ACC112 (cell line): ENCODE measurements around the gene SPTLC1.

Experiments
- H2AFZ ChIP-seq: fragments of 200-600 bp; sonication (generic); one replicate; pipeline ENCODE4 v1.6.0; 2017; ENCODE audit warnings: antibody characterized with exemption, low read length; ENCODE audit not compliant: unreplicated experiment
- H3K27ac ChIP-seq: fragments of 200-600 bp; sonication (generic); 2 replicates; pipeline ENCODE4 v1.5.1; 2014; ENCODE audit warnings: low read depth, mild to moderate bottlenecking, antibody characterized with exemption, low read length, moderate library complexity
- H3K27me3 ChIP-seq: fragments of 200-600 bp; sonication (generic); 2 replicates; pipeline ENCODE4 v1.6.1; 2014; ENCODE audit warnings: mild to moderate bottlenecking, antibody characterized with exemption, low read length, moderate library complexity, mixed read lengths; ENCODE audit not compliant: insufficient read depth
- H3K36me3 ChIP-seq: fragments of 200-600 bp; sonication (generic); 2 replicates; pipeline ENCODE4 v1.6.1; 2016; ENCODE audit warnings: mild to moderate bottlenecking, antibody characterized with exemption, low read length, moderate library complexity, mixed read lengths; ENCODE audit not compliant: insufficient read depth
- H3K4me1 ChIP-seq: fragments of 200-600 bp; sonication (generic); one replicate; pipeline ENCODE4 v1.6.1; 2016; ENCODE audit warnings: low read length, mixed read lengths; ENCODE audit not compliant: insufficient read depth, unreplicated experiment, control insufficient read depth
- H3K4me3 ChIP-seq: fragments of 200-600 bp; sonication (generic); 2 replicates; pipeline ENCODE4 v1.5.1; 2014; ENCODE audit warnings: mild to moderate bottlenecking, low read depth, low read length
- H3K79me2 ChIP-seq: fragments of 200-600 bp; sonication (generic); one replicate; pipeline ENCODE4 v1.6.0; 2016; ENCODE audit warnings: low read length; ENCODE audit not compliant: control insufficient read depth, unreplicated experiment, insufficient read depth

Gene SPTLC1

DNA sequence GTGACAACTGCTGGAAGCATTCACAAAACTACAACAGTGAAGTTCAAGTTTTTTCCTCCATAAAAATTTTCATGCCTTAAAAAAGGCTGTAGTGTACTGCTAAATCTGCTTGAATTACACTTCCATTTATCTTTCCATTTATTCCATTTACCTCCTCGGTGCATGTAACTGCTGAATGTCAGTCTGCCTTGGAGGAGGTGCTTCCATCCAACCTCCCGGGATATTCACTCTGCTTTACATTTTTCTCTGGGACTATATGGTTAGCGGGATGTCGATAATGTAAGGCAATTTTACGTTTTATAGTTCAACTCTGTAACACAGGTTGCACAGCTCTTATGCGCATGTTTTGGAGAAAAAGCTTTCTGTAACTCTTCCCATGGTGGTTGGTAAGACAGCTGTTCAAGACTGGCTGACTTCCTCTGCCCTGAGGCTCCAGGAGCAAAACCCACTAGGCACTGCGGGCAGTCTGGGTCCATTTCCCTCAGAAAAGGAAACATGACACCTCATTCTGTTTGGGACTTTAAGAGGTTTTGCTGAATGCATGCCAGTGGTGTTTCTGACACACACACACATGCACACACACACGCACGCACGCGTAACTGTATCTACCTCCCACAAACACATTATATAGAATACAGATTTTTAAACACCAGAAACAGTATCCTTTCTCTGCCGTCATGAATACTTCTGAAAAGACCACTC, 66.1 kb downstream of the SPTLC1 start:
- Histone ChIP-seq H3K4me3 (no peak overlapping the region), H3K4me1 (no peaks in the 10 kb centered on the region), H3K27ac (no peak overlapping the region), H3K27me3 (no peaks in the 10 kb centered on the region), H3K79me2 (no peaks in the 10 kb centered on the region), H3K36me3 (peaks cover 63% of the 10 kb centered on the region), H2AFZ (no peak overlapping the region)

DNA sequence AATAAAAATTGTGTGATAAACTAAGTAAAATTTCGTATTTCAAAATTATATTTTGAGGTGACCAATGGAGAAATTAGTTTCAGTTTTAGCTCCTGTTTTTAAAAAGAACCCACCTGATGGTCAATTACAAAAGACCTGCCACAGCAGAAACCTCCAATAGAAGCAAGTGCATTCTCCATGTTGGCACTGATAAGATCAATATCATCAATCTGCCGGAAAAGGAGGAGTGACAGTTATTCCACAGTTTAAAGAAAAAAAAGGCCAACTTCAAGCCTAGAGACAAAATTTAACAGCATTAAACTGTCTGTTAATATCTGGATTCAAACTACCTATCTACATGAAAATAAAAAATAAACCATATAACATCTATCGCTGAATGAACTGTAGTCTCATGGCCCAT, 67.7 kb downstream of the SPTLC1 start:
- Histone ChIP-seq H3K4me1 (no peaks in the 10 kb centered on the region), H3K27me3 (no peaks in the 10 kb centered on the region), H3K4me3 (no peak overlapping the region), H3K27ac (no peak overlapping the region), H3K36me3 (peaks cover 68% of the 10 kb centered on the region), H2AFZ (no peak overlapping the region), H3K79me2 (no peaks in the 10 kb centered on the region)

- H3K4me3 ChIP-seq = no peak overlapping the region
- H3K36me3 ChIP-seq = peaks cover 71% of the 10 kb centered on the region
- H3K27ac ChIP-seq = no peak overlapping the region
- no peaks in the 10 kb centered on the region for H3K4me1 ChIP-seq
- H3K79me2 ChIP-seq = no peaks in the 10 kb centered on the region
- H3K27me3 ChIP-seq = no peaks in the 10 kb centered on the region
- no peak overlapping the region for H2AFZ ChIP-seq
Measured at GRCh38 chr9:92046676-92047075, 68.5 kb downstream of the SPTLC1 start.

GRCh38 chr9:92044936-92045335, 70.3 kb downstream of the SPTLC1 start:
- no peak overlapping the region for H3K27ac ChIP-seq
- peaks cover 74% of the 10 kb centered on the region for H3K36me3 ChIP-seq
- no peaks in the 10 kb centered on the region for H3K27me3 ChIP-seq
- no peaks in the 10 kb centered on the region for H3K79me2 ChIP-seq
- no peak overlapping the region for H2AFZ ChIP-seq
- no peaks in the 10 kb centered on the region for H3K4me1 ChIP-seq
- H3K4me3 ChIP-seq = no peak overlapping the region

GRCh38 chr9:92043002-92043401, 72.2 kb downstream of the SPTLC1 start:
- Histone ChIP-seq H3K36me3 (peaks cover 65% of the 10 kb centered on the region), H3K4me1 (no peaks in the 10 kb centered on the region), H3K79me2 (no peaks in the 10 kb centered on the region), H3K27me3 (no peaks in the 10 kb centered on the region), H3K4me3 (no peak overlapping the region), H2AFZ (no peak overlapping the region), H3K27ac (no peak overlapping the region)

GRCh38 chr9:92042260-92042659, 73.0 kb downstream of the SPTLC1 start:
- H3K79me2 ChIP-seq = no peaks in the 10 kb centered on the region
- no peaks in the 10 kb centered on the region for H3K27me3 ChIP-seq
- H2AFZ ChIP-seq = no peak overlapping the region
- no peak overlapping the region for H3K4me3 ChIP-seq
- no peaks in the 10 kb centered on the region for H3K4me1 ChIP-seq
- peaks cover 62% of the 10 kb centered on the region for H3K36me3 ChIP-seq
- no peak overlapping the region for H3K27ac ChIP-seq

DNA sequence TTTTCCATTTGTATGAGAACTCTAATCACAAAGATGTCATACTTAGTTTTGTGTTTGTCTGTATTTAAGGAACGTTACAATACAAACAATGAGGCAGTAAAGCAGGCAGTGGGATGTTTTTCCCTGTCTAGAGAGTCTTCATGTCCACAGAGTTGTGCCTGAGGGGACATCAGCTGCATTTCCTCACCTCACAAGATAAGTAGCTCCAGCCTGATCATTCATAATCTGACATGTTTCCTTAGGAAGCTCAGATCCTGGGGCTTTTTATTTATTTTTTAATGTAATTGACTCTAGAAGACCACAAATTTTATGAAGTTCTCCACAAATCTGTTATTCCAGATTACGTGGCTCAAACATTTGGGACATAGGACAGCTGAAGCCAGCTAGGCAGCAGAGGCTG, 78.5 kb downstream of the SPTLC1 start:
- no peak overlapping the region for H3K4me3 ChIP-seq
- peaks cover 19% of the 10 kb centered on the region for H3K36me3 ChIP-seq
- no peak overlapping the region for H3K27ac ChIP-seq
- H3K79me2 ChIP-seq = no peaks in the 10 kb centered on the region
- no peaks in the 10 kb centered on the region for H3K4me1 ChIP-seq
- H2AFZ ChIP-seq = no peak overlapping the region
- no peaks in the 10 kb centered on the region for H3K27me3 ChIP-seq

DNA sequence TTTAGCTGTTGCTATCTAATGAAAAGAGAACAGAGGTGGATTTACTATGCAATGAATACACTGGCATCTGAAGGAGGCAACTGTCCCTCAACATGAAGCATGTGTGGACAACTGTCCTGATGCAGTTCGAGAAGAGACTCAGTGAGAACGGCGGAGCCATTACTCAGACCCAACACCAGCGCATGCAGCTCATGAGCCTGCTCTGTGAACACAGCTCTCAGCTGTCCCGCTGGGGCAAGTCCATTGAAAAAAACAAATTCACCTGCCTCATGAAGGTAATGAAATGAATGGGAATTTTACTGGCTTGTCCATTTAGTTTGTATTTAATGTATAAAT, 78.8 kb downstream of the SPTLC1 start:
- no peak overlapping the region for H2AFZ ChIP-seq
- H3K36me3 ChIP-seq = peaks cover 15% of the 10 kb centered on the region
- no peaks in the 10 kb centered on the region for H3K79me2 ChIP-seq
- H3K4me1 ChIP-seq = no peaks in the 10 kb centered on the region
- no peak overlapping the region for H3K4me3 ChIP-seq
- no peaks in the 10 kb centered on the region for H3K27me3 ChIP-seq
- no peak overlapping the region for H3K27ac ChIP-seq

DNA sequence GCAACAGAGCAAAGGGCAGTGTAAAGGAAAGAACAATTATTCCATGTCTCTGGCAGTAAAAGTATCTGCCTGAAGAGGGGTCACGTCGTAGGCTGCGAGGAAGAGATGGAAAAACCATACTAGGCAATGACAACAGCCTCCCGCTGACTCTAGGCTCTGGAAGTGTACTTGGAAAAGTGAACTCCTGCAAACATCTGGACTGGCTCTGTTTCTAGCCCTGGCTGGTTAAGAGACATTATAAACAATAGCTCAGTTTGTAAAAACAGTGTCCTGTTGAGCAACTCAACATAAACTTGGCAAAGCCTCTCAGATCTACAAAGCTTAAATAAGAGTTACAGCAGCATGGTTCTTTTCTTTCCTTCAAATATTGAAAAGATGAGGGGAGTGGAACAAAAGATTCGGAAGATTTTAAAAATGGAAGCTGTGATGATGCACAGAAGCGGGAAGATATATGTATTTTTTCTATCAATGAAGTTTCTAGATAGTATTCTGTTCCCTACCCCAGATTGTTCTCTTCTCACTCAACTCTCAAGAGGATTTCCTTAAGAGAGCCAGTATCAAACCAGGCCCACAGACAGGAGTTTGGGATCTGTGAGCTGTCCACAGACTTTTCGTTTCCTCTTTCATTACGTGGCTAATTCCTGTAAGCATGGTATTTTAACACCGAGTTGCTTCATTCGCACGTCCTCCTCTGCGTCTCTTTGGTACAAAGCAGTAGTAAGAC, 79.4 kb downstream of the SPTLC1 start:
- Histone ChIP-seq H3K27me3 (no peaks in the 10 kb centered on the region), H3K36me3 (peaks cover 12% of the 10 kb centered on the region; the same call in 1 of the 2 replicates), H3K79me2 (no peaks in the 10 kb centered on the region), H3K4me1 (no peaks in the 10 kb centered on the region), H3K27ac (no peak overlapping the region), H3K4me3 (no peak overlapping the region), H2AFZ (no peak overlapping the region)

DNA sequence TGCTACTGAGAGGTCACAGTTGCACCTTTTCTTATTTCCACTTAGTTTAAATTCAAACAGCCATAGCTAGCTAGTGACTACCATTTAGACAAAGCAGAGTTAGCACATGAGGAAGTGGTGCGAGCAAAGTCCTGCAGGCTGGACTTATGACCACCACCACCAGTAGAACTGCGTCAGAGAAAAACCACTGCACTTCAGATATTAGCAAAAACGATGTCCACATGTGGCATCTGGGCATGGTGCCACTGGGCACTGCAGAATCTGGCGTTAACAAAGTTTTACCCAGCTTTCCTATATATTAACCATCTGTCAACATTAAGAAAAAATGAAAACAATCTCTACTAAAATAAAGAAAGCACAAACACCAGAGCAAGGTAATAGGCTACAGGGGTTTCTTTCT, 80.1 kb downstream of the SPTLC1 start:
- Histone ChIP-seq H3K4me1 (no peaks in the 10 kb centered on the region), H2AFZ (no peak overlapping the region), H3K27me3 (no peaks in the 10 kb centered on the region), H3K36me3 (peaks cover 11% of the 10 kb centered on the region; the same call in 1 of the 2 replicates), H3K27ac (no peak overlapping the region), H3K4me3 (no peak overlapping the region), H3K79me2 (no peaks in the 10 kb centered on the region)

GRCh38 chr9:92033991-92034390, 81.2 kb downstream of the SPTLC1 start:
- H3K79me2 ChIP-seq = no peaks in the 10 kb centered on the region
- no peaks in the 10 kb centered on the region for H3K4me1 ChIP-seq
- H3K36me3 ChIP-seq = peaks cover 11% of the 10 kb centered on the region; the same call in 1 of the 2 replicates
- H2AFZ ChIP-seq = no peak overlapping the region
- H3K4me3 ChIP-seq = no peak overlapping the region
- H3K27ac ChIP-seq = no peak overlapping the region
- H3K27me3 ChIP-seq = no peaks in the 10 kb centered on the region
